Liver (tissue), 9 donors: ENCODE results near the gene TRNT1. TPM values are rescaled to one million over a fixed set of nuclear protein-coding genes. Genes with fewer than 3 reads are reported as not detected.

Experiments
- DNase-seq: peaks from one replicate; pipeline ENCODE4 v3.0.0-alpha.2; 2017; ENCODE audit warnings: low spot score
- H3K27ac ChIP-seq, 2 donors: one replicate each; pipeline ENCODE4 v1.7.0; 2013; ENCODE audit warnings: inconsistent platforms in 2 of 2, low read length in 2 of 2, control low read depth in 1 of 2, low read depth in 1 of 2, mild to moderate bottlenecking in 1 of 2
- H3K27me3 ChIP-seq, 4 donors: one replicate each; pipeline versions ENCODE4 v1.6.1 to v1.7.0; 2013; ENCODE audit warnings: low read length in 3 of 4, inconsistent platforms in 1 of 4, mild to moderate bottlenecking in 1 of 4, moderate library complexity in 1 of 4; ENCODE audit not compliant: control insufficient read depth in 4 of 4, insufficient read depth in 4 of 4
- H3K36me3 ChIP-seq, 4 donors: one replicate each; pipeline versions ENCODE4 v1.6.1 to v1.7.0; 2013; ENCODE audit warnings: low read length in 3 of 4, mild to moderate bottlenecking in 3 of 4, low read depth in 1 of 4, moderate library complexity in 1 of 4; ENCODE audit not compliant: control insufficient read depth in 4 of 4, insufficient read depth in 3 of 4
- H3K4me1 ChIP-seq, 4 donors: one replicate each; pipeline versions ENCODE4 v1.6.1 to v1.7.0; 2013; ENCODE audit warnings: low read length in 3 of 4, mild to moderate bottlenecking in 3 of 4, moderate library complexity in 1 of 4; ENCODE audit not compliant: control insufficient read depth in 4 of 4, insufficient read depth in 4 of 4
- H3K4me3 ChIP-seq, 3 donors: one replicate each; pipeline versions ENCODE4 v1.6.1 to v1.7.0; 2013; ENCODE audit warnings: low read length in 3 of 3, control low read depth in 1 of 3, low read depth in 1 of 3, mild to moderate bottlenecking in 1 of 3
- H3K9ac ChIP-seq, 2 donors: one replicate each; pipeline ENCODE4 v1.7.0; 2013; ENCODE audit warnings: low read length in 2 of 2, mild to moderate bottlenecking in 2 of 2, moderate library complexity in 2 of 2, control low read depth in 1 of 2, low read depth in 1 of 2
- H3K9me3 ChIP-seq, 4 donors: one replicate each; pipeline versions ENCODE4 v1.6.1 to v1.7.0; 2013; ENCODE audit warnings: low read length in 3 of 4; ENCODE audit not compliant: control insufficient read depth in 4 of 4
- ATF3 ChIP-seq: IDR thresholded peaks from 2 replicates; pipeline ENCODE4 v1.6.1; 2016; ENCODE audit warnings: antibody characterized with exemption
- EGR1 ChIP-seq, 2 donors: IDR thresholded peaks; 2 replicates each; pipeline ENCODE4 v1.6.1; 2016 to 2018; ENCODE audit warnings: antibody characterized with exemption in 2 of 2, low read depth in 2 of 2
- FOXA1 ChIP-seq: IDR thresholded peaks from 2 replicates; pipeline ENCODE4 v1.6.1; 2016; ENCODE audit warnings: antibody characterized with exemption
- FOXA2 ChIP-seq: IDR thresholded peaks from 2 replicates; pipeline ENCODE4 v1.6.1; 2016; ENCODE audit warnings: antibody characterized with exemption
- GABPA ChIP-seq, 2 donors: IDR thresholded peaks in 1 of 2; conservative IDR thresholded peaks in 1 of 2; 2 replicates each; pipeline ENCODE4 v1.6.1; 2016; ENCODE audit warnings: antibody characterized with exemption in 2 of 2, mild to moderate bottlenecking in 1 of 2, moderate library complexity in 1 of 2
- HNF4A ChIP-seq, 2 donors: conservative IDR thresholded peaks; 2 replicates each; pipeline ENCODE4 v1.6.1; 2016; ENCODE audit warnings: antibody characterized with exemption in 2 of 2, mild to moderate bottlenecking in 2 of 2
- MAX ChIP-seq: IDR thresholded peaks from 2 replicates; pipeline ENCODE4 v1.6.1; 2016; ENCODE audit warnings: antibody characterized with exemption
- NR2F2 ChIP-seq: IDR thresholded peaks from 2 replicates; pipeline ENCODE4 v1.6.1; 2016; ENCODE audit warnings: antibody characterized with exemption
- RAD21 ChIP-seq, 2 donors: IDR thresholded peaks; 2 replicates each; pipeline ENCODE4 v1.6.1; 2016; ENCODE audit warnings: antibody characterized with exemption in 2 of 2, mild to moderate bottlenecking in 2 of 2
- RXRA ChIP-seq, 2 donors: IDR thresholded peaks; 2 replicates each; pipeline ENCODE4 v1.6.1; 2017 to 2018; ENCODE audit warnings: antibody characterized with exemption in 2 of 2, mild to moderate bottlenecking in 1 of 2
- SP1 ChIP-seq: IDR thresholded peaks from 2 replicates; pipeline ENCODE4 v1.6.1; 2018; ENCODE audit warnings: antibody characterized with exemption, mild to moderate bottlenecking
- TAF1 ChIP-seq: conservative IDR thresholded peaks from 2 replicates; pipeline ENCODE4 v1.6.1; 2016; ENCODE audit warnings: antibody characterized with exemption, mild to moderate bottlenecking
- YY1 ChIP-seq: IDR thresholded peaks from 2 replicates; pipeline ENCODE4 v1.6.1; 2016; ENCODE audit warnings: antibody characterized with exemption, mild to moderate bottlenecking
- WGBS: extraction: QIAGEN DNeasy Blood & Tissue Kit; methylation state at CpG from one replicate; pipeline ENCODE4 v1.1.7; 2013; 5-methylcytosine and 5-hydroxymethylcytosine counted together
- polyA plus RNA-seq, 2 donors: library from polyadenylated mRNA; stranded (reverse) in 1 of 2; unstranded in 1 of 2; fragments of 200-250 nt in 1 of 2; fragments of >200 nt in 1 of 2; fragmentation: Nextera tagmentation in 1 of 2; extraction: Ambion mirVana in 1 of 2; gene quantifications; one replicate each; pipeline versions ENCODE4 v1.2.1 to v1.2.3, GENCODE V29; 2013 to 2015
- total RNA-seq, 2 donors: library from RNA; depleted of rRNA; stranded (reverse); fragments of >200 nt; gene quantifications; one replicate each; pipeline ENCODE4 v1.2.3, GENCODE V29; 2014
- TF ChIP-seq, protein P1 (sequence below): IDR thresholded peaks from 2 replicates; pipeline ENCODE4 v1.6.1; 2016; ENCODE audit warnings: antibody characterized with exemption
- TF ChIP-seq, protein P2 (sequence below): IDR thresholded peaks from 2 replicates; pipeline ENCODE4 v1.6.1; 2016; ENCODE audit warnings: antibody characterized with exemption, mild to moderate bottlenecking
- TF ChIP-seq, protein P3 (sequence below): fragments of 150-350 bp; IDR thresholded peaks from 2 replicates; pipeline ENCODE4 v1.5.1; 2017; ENCODE audit warnings: improper control_type of control experiment, low read depth, low read length; ENCODE audit not compliant: missing input control
- donor health status: healthy.
- donor health status: healthy.
- donor health status: healthy.
- donor health status: healthy.
- donor health status: healthy.

Gene TRNT1
- total and polyA plus RNA-seq, 4 donors, result 6.4 to 18.2 (median 11.3) TPM

DNA sequence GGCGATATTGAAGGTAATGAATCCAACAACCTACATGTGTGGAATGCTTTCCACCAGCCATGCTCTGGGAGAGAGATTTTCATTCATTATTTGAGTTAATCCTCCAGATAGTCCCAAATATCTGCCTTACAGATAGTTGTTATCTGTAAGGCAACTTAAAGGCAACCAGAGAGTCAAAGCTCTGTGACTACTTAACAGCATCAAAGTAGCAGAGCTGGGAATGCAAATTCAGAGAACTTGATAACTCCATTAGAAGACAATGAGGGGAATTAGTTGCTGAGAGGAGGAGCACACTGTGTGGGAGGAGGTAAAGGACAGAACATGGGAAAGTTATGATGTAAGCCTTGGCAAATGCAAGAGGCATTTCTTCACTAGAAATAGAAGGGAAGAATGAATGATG lies 63.2 kb downstream of the TRNT1 start:
- 82% methylated on average over 1 of the region's 1 CpG for WGBS
- Histone ChIP-seq H3K4me3 (no peak overlapping the region), H3K4me1 (no peaks in the 10 kb centered on the region)

More for the DNA sequence above, 63.2 kb downstream of the TRNT1 start:
- H3K9me3 ChIP-seq, result peaks cover 0 to 8% (median 0%) of the 10 kb centered on the region in 4 donors
- no peaks in the 10 kb centered on the region for H3K36me3 ChIP-seq
- no peak overlapping the region for H3K27ac ChIP-seq
- no peak for DNase-seq
- H3K27me3 ChIP-seq, result peaks cover 0 to 3% (median 0%) of the 10 kb centered on the region in 4 donors
- no peak overlapping the region for H3K9ac ChIP-seq
- TF ChIP-seq SP1, result no peak
- TF ChIP-seq NR2F2, result no peak
- TF ChIP-seq TAF1, result no peak
- no peak for TF ChIP-seq RAD21 (IDR thresholded peaks at IDR 0.05)
- TF ChIP-seq EGR1 (IDR thresholded peaks at IDR 0.05; ENCODE audit: low read depth in 2 of 2), result no peak
- no peak for TF ChIP-seq FOXA2
- TF ChIP-seq, protein P1, sequence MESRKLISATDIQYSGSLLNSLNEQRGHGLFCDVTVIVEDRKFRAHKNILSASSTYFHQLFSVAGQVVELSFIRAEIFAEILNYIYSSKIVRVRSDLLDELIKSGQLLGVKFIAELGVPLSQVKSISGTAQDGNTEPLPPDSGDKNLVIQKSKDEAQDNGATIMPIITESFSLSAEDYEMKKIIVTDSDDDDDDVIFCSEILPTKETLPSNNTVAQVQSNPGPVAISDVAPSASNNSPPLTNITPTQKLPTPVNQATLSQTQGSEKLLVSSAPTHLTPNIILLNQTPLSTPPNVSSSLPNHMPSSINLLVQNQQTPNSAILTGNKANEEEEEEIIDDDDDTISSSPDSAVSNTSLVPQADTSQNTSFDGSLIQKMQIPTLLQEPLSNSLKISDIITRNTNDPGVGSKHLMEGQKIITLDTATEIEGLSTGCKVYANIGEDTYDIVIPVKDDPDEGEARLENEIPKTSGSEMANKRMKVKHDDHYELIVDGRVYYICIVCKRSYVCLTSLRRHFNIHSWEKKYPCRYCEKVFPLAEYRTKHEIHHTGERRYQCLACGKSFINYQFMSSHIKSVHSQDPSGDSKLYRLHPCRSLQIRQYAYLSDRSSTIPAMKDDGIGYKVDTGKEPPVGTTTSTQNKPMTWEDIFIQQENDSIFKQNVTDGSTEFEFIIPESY, result no peak
- TF ChIP-seq HNF4A (conservative IDR thresholded peaks at IDR 0.05), result no peak
- TF ChIP-seq RXRA (IDR thresholded peaks at IDR 0.05), result no peak
- no peak for TF ChIP-seq YY1
- TF ChIP-seq, protein P2, sequence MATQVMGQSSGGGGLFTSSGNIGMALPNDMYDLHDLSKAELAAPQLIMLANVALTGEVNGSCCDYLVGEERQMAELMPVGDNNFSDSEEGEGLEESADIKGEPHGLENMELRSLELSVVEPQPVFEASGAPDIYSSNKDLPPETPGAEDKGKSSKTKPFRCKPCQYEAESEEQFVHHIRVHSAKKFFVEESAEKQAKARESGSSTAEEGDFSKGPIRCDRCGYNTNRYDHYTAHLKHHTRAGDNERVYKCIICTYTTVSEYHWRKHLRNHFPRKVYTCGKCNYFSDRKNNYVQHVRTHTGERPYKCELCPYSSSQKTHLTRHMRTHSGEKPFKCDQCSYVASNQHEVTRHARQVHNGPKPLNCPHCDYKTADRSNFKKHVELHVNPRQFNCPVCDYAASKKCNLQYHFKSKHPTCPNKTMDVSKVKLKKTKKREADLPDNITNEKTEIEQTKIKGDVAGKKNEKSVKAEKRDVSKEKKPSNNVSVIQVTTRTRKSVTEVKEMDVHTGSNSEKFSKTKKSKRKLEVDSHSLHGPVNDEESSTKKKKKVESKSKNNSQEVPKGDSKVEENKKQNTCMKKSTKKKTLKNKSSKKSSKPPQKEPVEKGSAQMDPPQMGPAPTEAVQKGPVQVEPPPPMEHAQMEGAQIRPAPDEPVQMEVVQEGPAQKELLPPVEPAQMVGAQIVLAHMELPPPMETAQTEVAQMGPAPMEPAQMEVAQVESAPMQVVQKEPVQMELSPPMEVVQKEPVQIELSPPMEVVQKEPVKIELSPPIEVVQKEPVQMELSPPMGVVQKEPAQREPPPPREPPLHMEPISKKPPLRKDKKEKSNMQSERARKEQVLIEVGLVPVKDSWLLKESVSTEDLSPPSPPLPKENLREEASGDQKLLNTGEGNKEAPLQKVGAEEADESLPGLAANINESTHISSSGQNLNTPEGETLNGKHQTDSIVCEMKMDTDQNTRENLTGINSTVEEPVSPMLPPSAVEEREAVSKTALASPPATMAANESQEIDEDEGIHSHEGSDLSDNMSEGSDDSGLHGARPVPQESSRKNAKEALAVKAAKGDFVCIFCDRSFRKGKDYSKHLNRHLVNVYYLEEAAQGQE, result no peak
- TF ChIP-seq MAX, result no peak
- TF ChIP-seq FOXA1, result no peak
- TF ChIP-seq, protein P3, sequence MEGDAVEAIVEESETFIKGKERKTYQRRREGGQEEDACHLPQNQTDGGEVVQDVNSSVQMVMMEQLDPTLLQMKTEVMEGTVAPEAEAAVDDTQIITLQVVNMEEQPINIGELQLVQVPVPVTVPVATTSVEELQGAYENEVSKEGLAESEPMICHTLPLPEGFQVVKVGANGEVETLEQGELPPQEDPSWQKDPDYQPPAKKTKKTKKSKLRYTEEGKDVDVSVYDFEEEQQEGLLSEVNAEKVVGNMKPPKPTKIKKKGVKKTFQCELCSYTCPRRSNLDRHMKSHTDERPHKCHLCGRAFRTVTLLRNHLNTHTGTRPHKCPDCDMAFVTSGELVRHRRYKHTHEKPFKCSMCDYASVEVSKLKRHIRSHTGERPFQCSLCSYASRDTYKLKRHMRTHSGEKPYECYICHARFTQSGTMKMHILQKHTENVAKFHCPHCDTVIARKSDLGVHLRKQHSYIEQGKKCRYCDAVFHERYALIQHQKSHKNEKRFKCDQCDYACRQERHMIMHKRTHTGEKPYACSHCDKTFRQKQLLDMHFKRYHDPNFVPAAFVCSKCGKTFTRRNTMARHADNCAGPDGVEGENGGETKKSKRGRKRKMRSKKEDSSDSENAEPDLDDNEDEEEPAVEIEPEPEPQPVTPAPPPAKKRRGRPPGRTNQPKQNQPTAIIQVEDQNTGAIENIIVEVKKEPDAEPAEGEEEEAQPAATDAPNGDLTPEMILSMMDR, result no peak
- TF ChIP-seq ATF3, result no peak
- TF ChIP-seq GABPA (IDR thresholded peaks at IDR 0.05 in 1 of 2, conservative IDR thresholded peaks at IDR 0.05 in 1 of 2), result no peak
